OCI-LY7 (cell line): ENCODE data around the gene EXOC1L.

Experiments
- EZH2phosphoT487 ChIP-seq: fragments of 200-600 bp; sonication (generic); IDR thresholded peaks from 2 replicates; pipeline ENCODE4 v1.6.1; 2018; ENCODE audit warnings: low read depth, borderline replicate concordance, mild to moderate bottlenecking, mixed run types, antibody characterized with exemption, low read length, moderate library complexity, mixed read lengths
- TF ChIP-seq, protein P1 (sequence below): fragments of 200-600 bp; sonication (generic); conservative IDR thresholded peaks from 2 replicates; pipeline ENCODE4 v1.5.1; 2014; ENCODE audit warnings: mild to moderate bottlenecking, antibody characterized with exemption, low read length, moderate library complexity, mixed read lengths

DNA sequence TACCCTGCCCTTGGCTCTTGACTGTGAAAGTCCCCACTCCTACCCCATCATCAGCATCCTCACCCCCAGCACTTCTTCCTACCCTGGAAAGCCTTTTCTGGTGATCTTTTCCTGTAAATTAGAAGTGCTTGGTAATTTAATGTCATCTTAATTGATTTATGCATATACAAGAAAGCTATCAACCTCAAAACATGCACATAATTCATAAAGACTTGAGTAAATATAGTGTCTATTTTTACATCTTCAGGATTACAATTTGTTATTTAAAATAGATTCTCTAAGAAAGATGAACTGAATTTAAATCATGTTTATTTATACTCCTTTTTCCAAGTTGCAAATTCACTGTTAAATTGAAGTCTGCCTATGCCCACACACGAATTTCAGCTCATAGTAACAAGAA lies 36.0 kb upstream of the EXOC1L start:
- TF ChIP-seq, protein P1, sequence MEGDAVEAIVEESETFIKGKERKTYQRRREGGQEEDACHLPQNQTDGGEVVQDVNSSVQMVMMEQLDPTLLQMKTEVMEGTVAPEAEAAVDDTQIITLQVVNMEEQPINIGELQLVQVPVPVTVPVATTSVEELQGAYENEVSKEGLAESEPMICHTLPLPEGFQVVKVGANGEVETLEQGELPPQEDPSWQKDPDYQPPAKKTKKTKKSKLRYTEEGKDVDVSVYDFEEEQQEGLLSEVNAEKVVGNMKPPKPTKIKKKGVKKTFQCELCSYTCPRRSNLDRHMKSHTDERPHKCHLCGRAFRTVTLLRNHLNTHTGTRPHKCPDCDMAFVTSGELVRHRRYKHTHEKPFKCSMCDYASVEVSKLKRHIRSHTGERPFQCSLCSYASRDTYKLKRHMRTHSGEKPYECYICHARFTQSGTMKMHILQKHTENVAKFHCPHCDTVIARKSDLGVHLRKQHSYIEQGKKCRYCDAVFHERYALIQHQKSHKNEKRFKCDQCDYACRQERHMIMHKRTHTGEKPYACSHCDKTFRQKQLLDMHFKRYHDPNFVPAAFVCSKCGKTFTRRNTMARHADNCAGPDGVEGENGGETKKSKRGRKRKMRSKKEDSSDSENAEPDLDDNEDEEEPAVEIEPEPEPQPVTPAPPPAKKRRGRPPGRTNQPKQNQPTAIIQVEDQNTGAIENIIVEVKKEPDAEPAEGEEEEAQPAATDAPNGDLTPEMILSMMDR = no peak
- TF ChIP-seq EZH2phosphoT487 = no peak
